ENCODE data around the gene STX16. TPM values are rescaled to one million over a fixed set of nuclear protein-coding genes. Genes with fewer than 3 reads are reported as not detected.

Gene STX16
- total RNA-seq, 1 experiment from 2014 or later: 18.4 TPM

GRCh38 chr20:58697201-58697866 lies 46.3 kb downstream of the STX16 start:
- DNase-seq: no peak
- Histone ChIP-seq H3K27me3 (ENCODE audit: control insufficient read depth, insufficient read depth, low read length) (no peaks in the 10 kb centered on the region), H3K4me3 (ENCODE audit: insufficient read depth, low read depth, low read length) (no peak overlapping the region), H3K36me3 (replicated peaks; ENCODE audit: control insufficient read depth, insufficient read depth, low read length) (peaks cover 9% of the 10 kb centered on the region)

- Histone ChIP-seq H3K36me3 (replicated peaks; ENCODE audit: control insufficient read depth, insufficient read depth, low read length) (peaks cover 9% of the 10 kb centered on the region), H3K27me3 (ENCODE audit: control insufficient read depth, insufficient read depth, low read length) (no peaks in the 10 kb centered on the region), H3K4me3 (ENCODE audit: insufficient read depth, low read depth, low read length) (no peak overlapping the region)
- peak; percentile 26 for DNase-seq
These were observed 47.0 kb downstream of the STX16 start for GRCh38 chr20:58697867-58698703.

GRCh38 chr20:58698741-58699622 lies 47.9 kb downstream of the STX16 start:
- peak; percentile 48 for DNase-seq
- Histone ChIP-seq H3K27me3 (ENCODE audit: control insufficient read depth, insufficient read depth, low read length) (no peaks in the 10 kb centered on the region), H3K36me3 (replicated peaks; ENCODE audit: control insufficient read depth, insufficient read depth, low read length) (peaks cover 13% of the 10 kb centered on the region), H3K4me3 (ENCODE audit: insufficient read depth, low read depth, low read length) (no peak overlapping the region)

- Histone ChIP-seq H3K27me3 (ENCODE audit: control insufficient read depth, insufficient read depth, low read length) (no peaks in the 10 kb centered on the region), H3K4me3 (ENCODE audit: insufficient read depth, low read depth, low read length) (no peak overlapping the region), H3K36me3 (replicated peaks; ENCODE audit: control insufficient read depth, insufficient read depth, low read length) (peaks cover 14% of the 10 kb centered on the region)
- DNase-seq: peak; percentile 47
These were observed 48.6 kb downstream of the STX16 start for GRCh38 chr20:58699623-58700107.

GRCh38 chr20:58700121-58700821 lies 49.2 kb downstream of the STX16 start:
- no peaks in the 10 kb centered on the region for H3K27me3 ChIP-seq (ENCODE audit: control insufficient read depth, insufficient read depth, low read length)
- DNase-seq: peak; percentile 52
- H3K36me3 ChIP-seq (replicated peaks; ENCODE audit: control insufficient read depth, insufficient read depth, low read length): peaks cover 14% of the 10 kb centered on the region
- H3K4me3 ChIP-seq (ENCODE audit: insufficient read depth, low read depth, low read length): no peak overlapping the region

- DNase-seq: peak; percentile 64
- Histone ChIP-seq H3K4me3 (ENCODE audit: insufficient read depth, low read depth, low read length) (no peak overlapping the region), H3K27me3 (ENCODE audit: control insufficient read depth, insufficient read depth, low read length) (no peaks in the 10 kb centered on the region), H3K36me3 (replicated peaks; ENCODE audit: control insufficient read depth, insufficient read depth, low read length) (peaks cover 12% of the 10 kb centered on the region)
These were observed 49.7 kb downstream of the STX16 start for GRCh38 chr20:58700823-58701222.

- Histone ChIP-seq H3K36me3 (replicated peaks; ENCODE audit: control insufficient read depth, insufficient read depth, low read length) (peaks cover 12% of the 10 kb centered on the region), H3K27me3 (ENCODE audit: control insufficient read depth, insufficient read depth, low read length) (no peaks in the 10 kb centered on the region), H3K4me3 (ENCODE audit: insufficient read depth, low read depth, low read length) (no peak overlapping the region)
- peak; percentile 67 for DNase-seq
These were observed 50.5 kb downstream of the STX16 start for GRCh38 chr20:58701431-58702160.

GRCh38 chr20:58702161-58702510 lies 51.1 kb downstream of the STX16 start:
- H3K36me3 ChIP-seq (replicated peaks; ENCODE audit: control insufficient read depth, insufficient read depth, low read length): peaks cover 12% of the 10 kb centered on the region
- H3K4me3 ChIP-seq (ENCODE audit: insufficient read depth, low read depth, low read length): no peak overlapping the region
- DNase-seq: no peak
- H3K27me3 ChIP-seq (ENCODE audit: control insufficient read depth, insufficient read depth, low read length): no peaks in the 10 kb centered on the region

- Histone ChIP-seq H3K27me3 (ENCODE audit: control insufficient read depth, insufficient read depth, low read length) (no peaks in the 10 kb centered on the region), H3K4me3 (ENCODE audit: insufficient read depth, low read depth, low read length) (no peak overlapping the region), H3K36me3 (replicated peaks; ENCODE audit: control insufficient read depth, insufficient read depth, low read length) (peaks cover 8% of the 10 kb centered on the region)
- DNase-seq: peak; percentile 66
These were observed 52.0 kb downstream of the STX16 start for GRCh38 chr20:58702859-58703648.

GRCh38 chr20:58703765-58704371 lies 52.8 kb downstream of the STX16 start:
- no peaks in the 10 kb centered on the region for H3K27me3 ChIP-seq (ENCODE audit: control insufficient read depth, insufficient read depth, low read length)
- peaks cover 8% of the 10 kb centered on the region for H3K36me3 ChIP-seq (replicated peaks; ENCODE audit: control insufficient read depth, insufficient read depth, low read length)
- no peak for DNase-seq
- H3K4me3 ChIP-seq (ENCODE audit: insufficient read depth, low read depth, low read length): no peak overlapping the region

GRCh38 chr20:58705208-58705926 lies 54.3 kb downstream of the STX16 start:
- DNase-seq: peak; percentile 18
- Histone ChIP-seq H3K36me3 (replicated peaks; ENCODE audit: control insufficient read depth, insufficient read depth, low read length) (peaks cover 5% of the 10 kb centered on the region), H3K4me3 (ENCODE audit: insufficient read depth, low read depth, low read length) (no peak overlapping the region), H3K27me3 (ENCODE audit: control insufficient read depth, insufficient read depth, low read length) (no peaks in the 10 kb centered on the region)
